ENCODE measurements around the gene ESAM.

Gene ESAM

GRCh38 chr11:124740277-124740882 is 21.7 kb downstream of the ESAM start:
- no peak overlapping the region for H3K27ac ChIP-seq (ENCODE audit: extremely low read depth, low read depth, low read length)
- ChIA-PET POLR2A (interaction anchor here (0.8 to 1.4 kb wide), 8 partner anchors 12 to 118 kb away, joined by 3 to 9 read pairs (median 4); partner anchors contain the start of genes MSANTD2, SIAE, SPA17 and TBRG1), CTCF (interaction anchor here (0.5 to 1.4 kb wide), 10 partner anchors 8 to 1059 kb away, joined by 3 to 4 read pairs (median 3); no protein-coding TSS in a partner anchor)
- peak; percentile 28; the same call in 1 of the 2 replicates for TF ChIP-seq ZNF341 (tag by site-specific recombination; IDR thresholded peaks at IDR 0.05; ENCODE audit: low read depth)
- no peak for TF ChIP-seq ZFP69B (tag by site-specific recombination; IDR thresholded peaks at IDR 0.05)
- TF ChIP-seq ZNF837 (tag by site-specific recombination; IDR thresholded peaks at IDR 0.05): no peak
- TF ChIP-seq ZNF654 (tag by site-specific recombination; IDR thresholded peaks at IDR 0.05; ENCODE audit: low read depth): no peak
- TF ChIP-seq ZFHX2 (tag by site-specific recombination; conservative IDR thresholded peaks at IDR 0.05): peak; percentile 76
- TF ChIP-seq ZNF335 (tag by site-specific recombination; conservative IDR thresholded peaks at IDR 0.05): peak; percentile 89
- no peak for TF ChIP-seq SCRT1 (tag by site-specific recombination; IDR thresholded peaks at IDR 0.05; ENCODE audit: borderline replicate concordance)
- no peak for TF ChIP-seq ZNF324 (tag by site-specific recombination; IDR thresholded peaks at IDR 0.05)
- TF ChIP-seq ZNF580 (tag by site-specific recombination; IDR thresholded peaks at IDR 0.05): no peak
- TF ChIP-seq ZNF449 (tag by site-specific recombination; IDR thresholded peaks at IDR 0.05): 0 out of 2 replicates have a peak, but pooled peaks have one; percentile 28
- TF ChIP-seq SP2 (tag by site-specific recombination; IDR thresholded peaks at IDR 0.05): peak; percentile 33; the same call in 1 of the 2 replicates
- TF ChIP-seq, protein P1, sequence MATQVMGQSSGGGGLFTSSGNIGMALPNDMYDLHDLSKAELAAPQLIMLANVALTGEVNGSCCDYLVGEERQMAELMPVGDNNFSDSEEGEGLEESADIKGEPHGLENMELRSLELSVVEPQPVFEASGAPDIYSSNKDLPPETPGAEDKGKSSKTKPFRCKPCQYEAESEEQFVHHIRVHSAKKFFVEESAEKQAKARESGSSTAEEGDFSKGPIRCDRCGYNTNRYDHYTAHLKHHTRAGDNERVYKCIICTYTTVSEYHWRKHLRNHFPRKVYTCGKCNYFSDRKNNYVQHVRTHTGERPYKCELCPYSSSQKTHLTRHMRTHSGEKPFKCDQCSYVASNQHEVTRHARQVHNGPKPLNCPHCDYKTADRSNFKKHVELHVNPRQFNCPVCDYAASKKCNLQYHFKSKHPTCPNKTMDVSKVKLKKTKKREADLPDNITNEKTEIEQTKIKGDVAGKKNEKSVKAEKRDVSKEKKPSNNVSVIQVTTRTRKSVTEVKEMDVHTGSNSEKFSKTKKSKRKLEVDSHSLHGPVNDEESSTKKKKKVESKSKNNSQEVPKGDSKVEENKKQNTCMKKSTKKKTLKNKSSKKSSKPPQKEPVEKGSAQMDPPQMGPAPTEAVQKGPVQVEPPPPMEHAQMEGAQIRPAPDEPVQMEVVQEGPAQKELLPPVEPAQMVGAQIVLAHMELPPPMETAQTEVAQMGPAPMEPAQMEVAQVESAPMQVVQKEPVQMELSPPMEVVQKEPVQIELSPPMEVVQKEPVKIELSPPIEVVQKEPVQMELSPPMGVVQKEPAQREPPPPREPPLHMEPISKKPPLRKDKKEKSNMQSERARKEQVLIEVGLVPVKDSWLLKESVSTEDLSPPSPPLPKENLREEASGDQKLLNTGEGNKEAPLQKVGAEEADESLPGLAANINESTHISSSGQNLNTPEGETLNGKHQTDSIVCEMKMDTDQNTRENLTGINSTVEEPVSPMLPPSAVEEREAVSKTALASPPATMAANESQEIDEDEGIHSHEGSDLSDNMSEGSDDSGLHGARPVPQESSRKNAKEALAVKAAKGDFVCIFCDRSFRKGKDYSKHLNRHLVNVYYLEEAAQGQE (tag by site-specific recombination; IDR thresholded peaks at IDR 0.05): 0 out of 2 replicates have a peak, but pooled peaks have one; percentile 9
- no peak; the same call in 1 of the 2 replicates for TF ChIP-seq KLF16 (tag by site-specific recombination; IDR thresholded peaks at IDR 0.05)
- TF ChIP-seq CTCF (tag by site-specific recombination; IDR thresholded peaks at IDR 0.05): peak; percentile 74
- TF ChIP-seq ZNF366 (tag by site-specific recombination; conservative IDR thresholded peaks at IDR 0.05): peak; percentile 59
- TF ChIP-seq, protein P2, sequence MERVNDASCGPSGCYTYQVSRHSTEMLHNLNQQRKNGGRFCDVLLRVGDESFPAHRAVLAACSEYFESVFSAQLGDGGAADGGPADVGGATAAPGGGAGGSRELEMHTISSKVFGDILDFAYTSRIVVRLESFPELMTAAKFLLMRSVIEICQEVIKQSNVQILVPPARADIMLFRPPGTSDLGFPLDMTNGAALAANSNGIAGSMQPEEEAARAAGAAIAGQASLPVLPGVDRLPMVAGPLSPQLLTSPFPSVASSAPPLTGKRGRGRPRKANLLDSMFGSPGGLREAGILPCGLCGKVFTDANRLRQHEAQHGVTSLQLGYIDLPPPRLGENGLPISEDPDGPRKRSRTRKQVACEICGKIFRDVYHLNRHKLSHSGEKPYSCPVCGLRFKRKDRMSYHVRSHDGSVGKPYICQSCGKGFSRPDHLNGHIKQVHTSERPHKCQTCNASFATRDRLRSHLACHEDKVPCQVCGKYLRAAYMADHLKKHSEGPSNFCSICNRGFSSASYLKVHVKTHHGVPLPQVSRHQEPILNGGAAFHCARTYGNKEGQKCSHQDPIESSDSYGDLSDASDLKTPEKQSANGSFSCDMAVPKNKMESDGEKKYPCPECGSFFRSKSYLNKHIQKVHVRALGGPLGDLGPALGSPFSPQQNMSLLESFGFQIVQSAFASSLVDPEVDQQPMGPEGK (tag by site-specific recombination; IDR thresholded peaks at IDR 0.05): peak; percentile 28
- no peak for TF ChIP-seq SP7 (tag by site-specific recombination; IDR thresholded peaks at IDR 0.05)
- TF ChIP-seq ZIC2 (tag by site-specific recombination; IDR thresholded peaks at IDR 0.05): 0 out of 2 replicates have a peak, but pooled peaks have one; percentile 18
- no peak for TF ChIP-seq ZNF433 (tag by site-specific recombination; IDR thresholded peaks at IDR 0.05; ENCODE audit: low read depth)
- no peak for TF ChIP-seq ZBTB7A (tag by site-specific recombination; IDR thresholded peaks at IDR 0.05; ENCODE audit: low read depth)
- peak; percentile 46; the same call in 1 of the 2 replicates for TF ChIP-seq ZBTB8A (tag by site-specific recombination; IDR thresholded peaks at IDR 0.05)
- no peak for TF ChIP-seq ZNF48 (tag by site-specific recombination; IDR thresholded peaks at IDR 0.05)
- peak; percentile 87 for TF ChIP-seq ZBTB17 (tag by site-specific recombination; IDR thresholded peaks at IDR 0.05)
- TF ChIP-seq EGR2 (tag by site-specific recombination; IDR thresholded peaks at IDR 0.05; ENCODE audit: low read depth): peak; percentile 68
- TF ChIP-seq MEIS1 (CRISPR knock-in tag; IDR thresholded peaks at IDR 0.05; ENCODE audit: borderline replicate concordance): no peak
- TF ChIP-seq ZNF664 (tag by site-specific recombination; IDR thresholded peaks at IDR 0.05): no peak
- no peak for TF ChIP-seq ZNF354C (tag by site-specific recombination; IDR thresholded peaks at IDR 0.05; ENCODE audit: borderline replicate concordance, low read depth)
- TF ChIP-seq ZNF37A (tag by site-specific recombination; IDR thresholded peaks at IDR 0.05): no peak
- no peak for TF ChIP-seq ZNF548 (tag by site-specific recombination; IDR thresholded peaks at IDR 0.05)
- TF ChIP-seq GLIS2 (tag by site-specific recombination; IDR thresholded peaks at IDR 0.05): 0 out of 2 replicates have a peak, but pooled peaks have one; percentile 50

More at GRCh38 chr11:124740277-124740882, 21.7 kb downstream of the ESAM start:
- H3K9me3 ChIP-seq (ENCODE audit: control insufficient read depth, insufficient read depth, low read depth, low read length): no peaks in the 10 kb centered on the region
- H3K4me1 ChIP-seq (ENCODE audit: control insufficient read depth, insufficient read depth, low read length): no peaks in the 10 kb centered on the region; the same call in 1 of the 2 replicates
- H3K4me3 ChIP-seq (ENCODE audit: low read depth, low read length): peak overlapping the region; percentile 59
- H3K36me3 ChIP-seq (ENCODE audit: control insufficient read depth in 2 of 2, insufficient read depth in 1 of 2, low read length in 2 of 2): no peaks in the 10 kb centered on the region
